ENCODE results near the gene ELOA2.
"Not testable (repeated sequence)": the region's sequence is repeated elsewhere in the genome, so short reads cannot be mapped to it uniquely, and the experiment has no call there.

ELOA2 gene

GRCh38 chr18:47019870-47020269, 15.6 kb downstream of the ELOA2 start:
- DNase-seq = not testable (repeated sequence)
